HL-60/S4 treated with phorbol 12-myristate 13-acetate at 8.2 ng/mL for 4 days and 3 days (cell line): ENCODE data around the gene CPEB2.

Experiments used
- in situ Hi-C: fragments of 300-500 bp; cut with MboI; formaldehyde crosslinking; loops from 2 replicates; pipeline ENCODE4 v1.15.0; 2022; ENCODE audit warnings: low sequenced_read_pairs

CPEB2 gene

DNA sequence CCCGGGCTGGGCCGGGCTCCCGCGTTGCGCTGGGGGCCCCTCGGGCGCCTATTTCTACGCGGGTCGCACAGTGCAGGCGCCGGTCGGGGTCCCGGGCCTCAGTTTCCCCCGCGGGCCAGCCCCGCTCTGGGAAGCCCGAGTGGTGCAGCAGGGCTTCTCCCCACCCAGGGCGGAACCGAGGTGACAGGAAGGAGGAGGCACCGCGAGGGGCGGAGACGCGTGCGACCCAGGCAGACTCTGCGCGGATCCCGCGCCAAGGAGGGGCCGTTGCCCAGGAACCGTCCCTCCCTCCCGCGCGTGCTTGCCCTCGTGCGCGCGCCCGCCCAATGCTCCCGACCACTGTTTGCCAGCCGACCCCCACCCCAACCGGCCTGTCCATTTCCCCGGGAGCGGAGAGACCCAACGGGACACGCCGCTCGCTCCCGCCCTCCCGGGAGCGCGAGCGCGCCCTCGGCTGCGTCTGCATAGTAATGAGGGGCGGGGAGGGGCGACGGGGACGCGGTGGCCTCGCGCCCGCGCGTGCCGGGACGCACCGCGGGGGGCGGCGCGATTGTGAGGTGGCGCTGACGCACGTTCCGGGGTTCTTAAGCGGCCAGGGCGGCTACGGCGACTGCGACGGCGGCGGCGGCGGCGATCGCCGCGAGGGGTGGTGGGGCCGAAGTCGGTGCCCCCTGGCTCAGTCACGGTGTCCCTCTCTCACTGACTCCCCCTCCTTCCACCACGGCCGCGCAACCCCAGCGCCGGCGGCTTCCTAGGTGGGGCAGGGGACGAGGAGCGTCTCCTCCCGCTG, at the start of gene CPEB2:
CPEB2 (plus strand) TSS at position 613 of the 790 bp plus-strand sequence. CDS start 193 bp downstream, outside the sequence.
- in situ Hi-C loops, result loop anchor here (10.0 kb wide), 1 partner anchor 117 kb away; no protein-coding TSS in a partner anchor

- in situ Hi-C loops, result no loop called here
These were observed 43.8 kb upstream of the CPEB2 start for GRCh38 chr4:14958436-14958835.

DNA sequence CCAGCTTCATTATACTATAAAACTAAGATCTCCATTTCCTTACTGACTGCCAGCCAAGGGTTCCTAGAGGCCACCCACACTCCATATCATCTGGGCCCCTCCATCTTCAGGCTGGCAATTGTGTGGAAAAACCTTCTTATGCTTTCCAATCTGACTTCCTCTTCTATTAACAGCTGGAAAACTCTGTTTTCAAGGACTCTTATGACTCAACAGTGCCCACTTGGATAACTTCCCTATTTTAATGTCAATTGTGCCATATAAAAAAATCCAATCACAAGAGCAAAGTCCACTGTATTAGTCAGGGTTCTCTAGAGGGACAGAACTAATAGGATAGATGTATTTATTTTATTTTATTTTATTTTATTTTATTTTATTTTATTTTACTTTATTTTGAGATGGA, 41.0 kb upstream of the CPEB2 start:
- in situ Hi-C loops, result no loop called here

DNA sequence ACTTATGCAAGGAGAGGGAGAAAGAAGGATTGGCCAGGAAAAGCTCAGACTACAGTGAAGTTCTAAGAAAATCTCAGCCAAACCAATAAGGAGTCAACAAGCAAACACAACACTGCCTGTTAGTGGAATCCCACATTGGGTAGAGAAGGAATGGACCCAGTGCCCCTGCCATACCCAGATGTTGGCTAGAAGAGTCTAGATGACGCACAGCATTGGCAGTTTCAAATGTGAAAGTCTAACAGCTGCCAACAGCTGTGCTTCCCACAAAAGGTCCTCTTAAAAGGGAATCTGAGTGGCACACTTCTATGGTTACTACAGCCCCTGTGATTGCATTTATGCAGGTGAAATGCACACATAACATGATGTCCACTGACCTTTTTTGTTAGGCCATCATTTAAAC, 37.2 kb upstream of the CPEB2 start:
- in situ Hi-C loops, result no loop called here

- in situ Hi-C loops, result no loop called here
These were observed 34.3 kb upstream of the CPEB2 start for GRCh38 chr4:14967982-14968381.

DNA sequence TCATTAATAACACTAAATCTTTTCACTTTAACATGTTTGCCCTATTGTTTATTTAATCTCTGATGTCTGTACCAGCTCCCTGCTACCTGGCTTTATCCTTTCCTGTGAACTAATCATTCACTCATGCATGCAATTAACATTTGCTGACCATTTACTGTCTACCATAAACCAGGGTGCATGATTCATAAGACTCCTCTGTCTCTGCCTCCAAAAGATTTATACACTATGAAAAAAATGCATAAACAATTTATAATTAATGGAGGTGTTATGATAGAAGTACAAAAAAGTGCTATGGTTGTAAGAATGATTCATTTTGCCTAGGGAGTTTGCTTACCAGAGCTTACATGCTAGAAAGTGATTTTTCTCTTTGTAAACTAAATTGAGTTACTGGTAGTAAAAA, 24.5 kb upstream of the CPEB2 start:
- in situ Hi-C loops, result no loop called here

DNA sequence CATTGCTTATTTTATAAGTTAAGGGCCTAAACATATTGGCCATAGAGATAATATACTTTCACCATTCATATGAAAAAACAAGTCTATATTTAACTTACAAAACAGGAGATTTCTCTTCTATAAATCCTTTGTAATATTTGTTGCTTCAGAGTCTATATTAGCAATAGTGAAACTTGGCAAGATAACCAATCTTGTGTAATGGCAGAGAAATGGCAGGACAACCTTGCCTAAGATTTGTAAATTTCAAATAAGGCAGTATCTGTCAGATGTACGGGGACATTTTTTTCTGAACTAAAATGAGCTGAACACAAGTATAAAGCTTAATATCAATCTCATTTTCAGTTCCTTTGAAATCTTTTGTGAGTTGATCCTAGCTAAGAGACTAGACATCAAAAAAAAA, 17.8 kb upstream of the CPEB2 start:
- in situ Hi-C loops, result no loop called here

DNA sequence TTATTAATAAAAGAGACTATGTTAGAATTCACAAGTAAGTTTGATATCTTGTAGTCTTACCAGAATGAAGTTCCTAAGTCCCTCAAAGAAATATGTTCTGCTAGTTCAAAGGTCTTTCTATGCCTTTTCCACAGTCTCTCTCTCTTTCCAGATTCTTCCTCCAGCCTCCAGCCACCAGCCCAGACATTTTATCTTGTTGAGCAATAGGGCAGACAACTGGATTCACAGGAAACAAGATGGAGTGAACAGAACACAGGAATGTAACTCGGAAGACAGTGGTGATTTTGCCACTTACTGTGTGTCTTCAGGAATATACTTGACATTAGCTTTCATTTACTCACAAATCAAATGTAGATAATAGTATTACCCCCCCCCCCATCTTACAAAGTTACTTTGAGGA, 17.1 kb upstream of the CPEB2 start:
- in situ Hi-C loops, result no loop called here

DNA sequence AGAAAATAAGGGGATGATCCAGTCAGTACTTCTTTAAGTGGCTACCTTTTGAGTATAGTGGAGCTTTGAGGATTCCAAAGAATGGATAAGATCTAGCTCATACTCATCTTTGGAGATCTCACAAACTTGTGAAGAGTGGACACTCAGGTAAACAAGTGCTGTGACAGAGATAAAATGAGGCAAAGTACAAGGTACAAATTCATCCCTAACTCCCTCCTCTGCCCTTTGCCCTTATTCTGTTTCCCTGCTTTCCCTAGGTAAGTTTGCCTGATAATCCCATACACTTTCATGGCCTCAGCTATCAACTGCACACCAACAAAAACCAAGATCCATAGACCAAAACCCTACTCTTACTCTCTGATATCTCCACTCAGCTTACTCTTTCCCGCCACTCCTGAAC, 16.4 kb upstream of the CPEB2 start:
- in situ Hi-C loops, result no loop called here

- in situ Hi-C loops, result no loop called here
These were observed 15.2 kb upstream of the CPEB2 start for GRCh38 chr4:14987054-14987453.

GRCh38 chr4:14990484-14990883, 11.8 kb upstream of the CPEB2 start:
- in situ Hi-C loops, result no loop called here

DNA sequence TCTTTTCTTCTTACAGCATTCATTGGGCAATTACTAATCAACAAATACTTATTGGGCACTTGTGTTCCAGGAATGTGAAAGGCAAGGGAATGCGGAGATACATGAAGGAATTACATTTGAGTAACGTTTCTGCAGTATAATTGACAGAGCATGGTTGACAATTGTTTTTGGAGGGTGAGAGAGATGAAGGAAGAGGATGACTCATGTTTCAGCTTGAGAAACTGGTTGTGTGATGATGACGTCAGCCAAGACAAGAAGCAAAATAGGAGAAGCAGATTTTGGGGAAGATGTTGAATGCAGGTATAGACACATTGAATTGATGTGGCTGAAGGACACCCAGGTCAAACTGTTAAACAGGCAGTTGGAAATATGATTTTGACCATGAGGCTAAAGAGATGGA, 8.0 kb upstream of the CPEB2 start:
- in situ Hi-C loops, result no loop called here

DNA sequence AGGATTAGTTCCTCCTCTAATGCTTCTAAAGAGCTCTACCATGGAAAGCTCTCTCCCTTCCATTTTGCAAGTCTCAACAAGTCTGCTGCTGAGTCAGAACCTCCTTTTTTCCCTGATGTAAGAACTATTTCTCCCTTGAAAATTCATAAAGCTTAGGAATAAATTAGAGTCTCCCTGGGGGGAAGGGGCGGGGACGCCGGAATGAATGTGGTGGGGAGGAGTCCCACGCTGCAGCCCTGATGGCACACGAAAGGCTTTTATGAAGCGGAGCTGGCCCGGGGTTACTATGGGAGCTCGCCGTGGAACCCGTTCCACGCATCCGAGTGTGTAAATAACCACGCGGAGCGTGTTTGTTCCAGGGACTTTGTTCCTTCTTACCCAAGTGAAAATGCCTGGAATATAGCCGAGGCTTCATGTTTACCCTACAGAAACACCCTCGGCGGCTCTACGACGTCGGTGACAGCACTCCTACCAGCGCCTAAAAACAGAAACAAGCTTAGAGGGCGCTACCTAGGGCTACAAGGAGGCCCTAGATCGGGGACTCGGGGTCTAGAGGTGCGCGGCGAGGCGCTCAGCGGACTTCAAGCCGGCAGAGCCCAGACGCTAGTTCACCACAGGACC, 923 bp upstream of the CPEB2 start:
- in situ Hi-C loops, result loop anchor here (10.0 kb wide), 1 partner anchor 117 kb away; no protein-coding TSS in a partner anchor

- in situ Hi-C loops, result loop anchor here (10.0 kb wide), 1 partner anchor 118 kb away; no protein-coding TSS in a partner anchor
These were observed 549 bp downstream of the CPEB2 start for GRCh38 chr4:15002659-15003400.

DNA sequence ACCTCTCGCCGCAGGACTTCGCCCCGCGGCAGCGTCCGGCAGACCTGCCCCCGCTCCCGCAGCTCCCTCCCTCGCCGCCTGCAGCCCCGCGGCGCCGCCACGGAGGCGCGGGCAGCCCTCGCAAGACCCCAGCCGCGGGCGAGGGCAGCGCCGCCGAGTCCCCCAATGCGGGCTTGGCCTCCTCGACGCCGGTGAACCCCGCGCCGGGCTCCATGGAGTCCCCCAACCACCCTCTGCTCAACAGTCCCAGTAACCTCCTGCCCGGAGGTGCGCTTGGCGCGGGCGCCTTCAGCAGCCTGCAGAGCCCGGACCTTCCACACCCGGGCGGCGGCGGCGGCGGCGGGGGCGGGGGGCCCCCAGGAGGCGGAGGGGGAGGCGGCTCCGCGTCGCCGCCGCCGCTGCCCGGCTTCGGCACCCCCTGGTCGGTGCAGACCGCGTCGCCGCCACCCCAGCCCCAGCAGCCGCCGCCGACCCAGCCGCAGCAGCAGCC, 1.2 kb downstream of the CPEB2 start:
- in situ Hi-C loops, result loop anchor here (10.0 kb wide), 1 partner anchor 119 kb away; no protein-coding TSS in a partner anchor

DNA sequence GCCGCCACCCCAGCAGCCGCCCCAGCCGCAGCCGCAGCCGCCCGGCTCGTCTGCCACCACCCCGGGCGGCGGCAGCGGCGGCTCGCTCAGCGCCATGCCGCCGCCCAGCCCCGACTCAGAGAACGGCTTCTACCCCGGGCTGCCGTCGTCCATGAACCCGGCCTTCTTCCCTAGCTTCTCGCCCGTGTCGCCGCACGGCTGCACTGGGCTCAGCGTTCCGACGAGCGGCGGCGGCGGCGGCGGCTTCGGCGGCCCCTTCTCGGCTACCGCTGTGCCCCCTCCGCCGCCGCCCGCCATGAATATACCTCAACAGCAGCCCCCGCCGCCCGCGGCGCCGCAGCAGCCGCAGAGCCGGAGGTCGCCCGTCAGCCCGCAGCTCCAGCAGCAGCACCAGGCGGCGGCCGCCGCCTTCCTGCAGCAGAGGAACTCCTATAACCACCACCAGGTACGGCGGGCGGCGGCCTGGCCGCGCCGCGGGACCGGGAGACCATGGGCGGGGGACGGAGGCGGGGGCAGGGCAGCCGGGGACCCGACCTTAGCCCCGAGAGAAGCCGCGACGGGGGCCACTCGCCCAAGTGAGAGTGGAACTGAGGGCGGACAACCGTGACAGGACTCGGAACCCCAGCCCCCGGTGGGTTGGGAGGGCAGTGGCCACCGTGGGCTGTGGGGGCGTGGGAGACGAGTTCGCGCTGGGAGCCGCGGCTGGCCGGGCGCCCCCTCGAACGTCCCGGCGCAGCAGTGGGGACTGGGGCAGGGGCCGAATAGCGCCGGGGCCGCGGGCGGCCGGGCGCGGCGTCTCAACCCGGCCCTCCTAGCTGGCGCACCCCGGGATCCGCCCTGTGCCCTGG, 1.8 kb downstream of the CPEB2 start:
- in situ Hi-C loops, result loop anchor here (10.0 kb wide), 1 partner anchor 119 kb away; no protein-coding TSS in a partner anchor

GRCh38 chr4:15004739-15005301, 2.5 kb downstream of the CPEB2 start:
- in situ Hi-C loops, result loop anchor here (10.0 kb wide), 1 partner anchor 120 kb away; no protein-coding TSS in a partner anchor

- in situ Hi-C loops, result loop anchor here (10.0 kb wide), 1 partner anchor 121 kb away; no protein-coding TSS in a partner anchor
These were observed 3.3 kb downstream of the CPEB2 start for GRCh38 chr4:15005474-15006115.

- in situ Hi-C loops, result loop anchor here (10.0 kb wide), 1 partner anchor 122 kb away; no protein-coding TSS in a partner anchor
These were observed 4.2 kb downstream of the CPEB2 start for GRCh38 chr4:15006416-15007024.
